ENCODE measurements around the gene AKR1B1.
"Not testable (repeated sequence)": the region's sequence is repeated elsewhere in the genome, so short reads cannot be mapped to it uniquely, and the experiment has no call there.

Gene AKR1B1

GRCh38 chr7:134500406-134500805, 41.5 kb upstream of the AKR1B1 start:
- no peak for TF ChIP-seq CTCF (IDR thresholded peaks at IDR 0.05)
- Histone ChIP-seq H3K27ac (no peak overlapping the region), H3K9me3 (no peaks in the 10 kb centered on the region), H3K27me3 (peaks cover 4% of the 10 kb centered on the region), H3K36me3 (no peaks in the 10 kb centered on the region), H3K4me1 (ENCODE audit: control insufficient read depth in 1 of 2, insufficient read depth in 1 of 2, low read depth in 1 of 2, low read length in 1 of 2) (no peaks in the 10 kb centered on the region), H3K4me3 (ENCODE audit: low read depth in 1 of 2, low read length in 1 of 2) (no peak overlapping the region)

- no peak overlapping the region for H3K4me3 ChIP-seq (ENCODE audit: low read depth in 1 of 2, low read length in 1 of 2)
- TF ChIP-seq CTCF (IDR thresholded peaks at IDR 0.05): no peak
- H3K27ac ChIP-seq: no peak overlapping the region
- no peaks in the 10 kb centered on the region for H3K9me3 ChIP-seq
- no peaks in the 10 kb centered on the region for H3K4me1 ChIP-seq (ENCODE audit: control insufficient read depth in 1 of 2, insufficient read depth in 1 of 2, low read depth in 1 of 2, low read length in 1 of 2)
- H3K36me3 ChIP-seq: no peaks in the 10 kb centered on the region
- peaks cover 4% of the 10 kb centered on the region for H3K27me3 ChIP-seq
Measured at GRCh38 chr7:134495546-134495945, 36.6 kb upstream of the AKR1B1 start.

- no peaks in the 10 kb centered on the region for H3K4me1 ChIP-seq (ENCODE audit: control insufficient read depth in 1 of 2, insufficient read depth in 1 of 2, low read depth in 1 of 2, low read length in 1 of 2)
- H3K27me3 ChIP-seq: no peaks in the 10 kb centered on the region
- H3K4me3 ChIP-seq (ENCODE audit: low read depth in 1 of 2, low read length in 1 of 2): no peak overlapping the region
- no peaks in the 10 kb centered on the region for H3K9me3 ChIP-seq
- no peak overlapping the region for H3K27ac ChIP-seq
- no peaks in the 10 kb centered on the region for H3K36me3 ChIP-seq
- TF ChIP-seq CTCF (IDR thresholded peaks at IDR 0.05): no peak
Measured at GRCh38 chr7:134493091-134493490, 34.2 kb upstream of the AKR1B1 start.

- not testable (repeated sequence) for H3K9me3 ChIP-seq; H3K27ac ChIP-seq; H3K4me3 ChIP-seq (ENCODE audit: low read depth in 1 of 2, low read length in 1 of 2); H3K4me1 ChIP-seq (ENCODE audit: control insufficient read depth in 1 of 2, insufficient read depth in 1 of 2, low read depth in 1 of 2, low read length in 1 of 2); H3K36me3 ChIP-seq; H3K27me3 ChIP-seq
Measured at GRCh38 chr7:134487721-134488120, 28.8 kb upstream of the AKR1B1 start.

- Histone ChIP-seq H3K27ac (no peak overlapping the region), H3K4me1 (ENCODE audit: control insufficient read depth in 1 of 2, insufficient read depth in 1 of 2, low read depth in 1 of 2, low read length in 1 of 2) (no peaks in the 10 kb centered on the region), H3K4me3 (ENCODE audit: low read depth in 1 of 2, low read length in 1 of 2) (no peak overlapping the region), H3K27me3 (no peaks in the 10 kb centered on the region), H3K9me3 (no peaks in the 10 kb centered on the region), H3K36me3 (no peaks in the 10 kb centered on the region)
- no peak for TF ChIP-seq CTCF (IDR thresholded peaks at IDR 0.05)
Measured at GRCh38 chr7:134485203-134485602, 26.3 kb upstream of the AKR1B1 start.

GRCh38 chr7:134483296-134483695, 24.4 kb upstream of the AKR1B1 start:
- Histone ChIP-seq H3K9me3 (no peaks in the 10 kb centered on the region), H3K27me3 (no peaks in the 10 kb centered on the region), H3K4me3 (ENCODE audit: low read depth in 1 of 2, low read length in 1 of 2) (no peak overlapping the region), H3K36me3 (no peaks in the 10 kb centered on the region), H3K27ac (no peak overlapping the region), H3K4me1 (ENCODE audit: control insufficient read depth in 1 of 2, insufficient read depth in 1 of 2, low read depth in 1 of 2, low read length in 1 of 2) (no peaks in the 10 kb centered on the region)
- TF ChIP-seq CTCF (IDR thresholded peaks at IDR 0.05): no peak

All from neutrophil (primary cell).